ENCODE measurements around the gene KCND1. TPM values are rescaled to one million over a fixed set of nuclear protein-coding genes. Genes with fewer than 3 reads are reported as not detected.

Gene KCND1
- total RNA-seq, 3 donors from 2014 or later (not counting 1 experiment from before 2014, with no cell fraction given), result 2.7 to 3.6 (median 3.0) TPM

GRCh38 chrX:48917139-48918001 lies 54.3 kb downstream of the KCND1 start:
- 5% methylated on average over 24 of the region's 27 CpGs for WGBS (ENCODE audit: insufficient coverage)

GRCh38 chrX:48914593-48915493 lies 56.8 kb downstream of the KCND1 start:
- TF ChIP-seq, protein P1, sequence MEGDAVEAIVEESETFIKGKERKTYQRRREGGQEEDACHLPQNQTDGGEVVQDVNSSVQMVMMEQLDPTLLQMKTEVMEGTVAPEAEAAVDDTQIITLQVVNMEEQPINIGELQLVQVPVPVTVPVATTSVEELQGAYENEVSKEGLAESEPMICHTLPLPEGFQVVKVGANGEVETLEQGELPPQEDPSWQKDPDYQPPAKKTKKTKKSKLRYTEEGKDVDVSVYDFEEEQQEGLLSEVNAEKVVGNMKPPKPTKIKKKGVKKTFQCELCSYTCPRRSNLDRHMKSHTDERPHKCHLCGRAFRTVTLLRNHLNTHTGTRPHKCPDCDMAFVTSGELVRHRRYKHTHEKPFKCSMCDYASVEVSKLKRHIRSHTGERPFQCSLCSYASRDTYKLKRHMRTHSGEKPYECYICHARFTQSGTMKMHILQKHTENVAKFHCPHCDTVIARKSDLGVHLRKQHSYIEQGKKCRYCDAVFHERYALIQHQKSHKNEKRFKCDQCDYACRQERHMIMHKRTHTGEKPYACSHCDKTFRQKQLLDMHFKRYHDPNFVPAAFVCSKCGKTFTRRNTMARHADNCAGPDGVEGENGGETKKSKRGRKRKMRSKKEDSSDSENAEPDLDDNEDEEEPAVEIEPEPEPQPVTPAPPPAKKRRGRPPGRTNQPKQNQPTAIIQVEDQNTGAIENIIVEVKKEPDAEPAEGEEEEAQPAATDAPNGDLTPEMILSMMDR (IDR thresholded peaks at IDR 0.05), result no peak
- DNase-seq, result no peak
- no peaks in the 10 kb centered on the region for H3K36me3 Mint-ChIP-seq
- Histone ChIP-seq H3K27ac (ENCODE audit: low read length) (no peak overlapping the region), H3K27me3 (ENCODE audit: control insufficient read depth, insufficient read depth, low read length) (no peaks in the 10 kb centered on the region), H3K4me3 (ENCODE audit: low read length) (no peak overlapping the region), H3K4me1 (ENCODE audit: control insufficient read depth, insufficient read depth, low read length) (peaks cover 63% of the 10 kb centered on the region), H3K9me3 (ENCODE audit: control insufficient read depth, insufficient read depth, low read length) (no peaks in the 10 kb centered on the region), H3K36me3 (ENCODE audit: control insufficient read depth, insufficient read depth, low read length) (peaks cover 45% of the 10 kb centered on the region)
- 88% methylated on average over 8 of the region's 13 CpGs for WGBS (ENCODE audit: insufficient coverage)
- intact Hi-C loops (cut with micrococcal nuclease), result loop anchor here (5.0 to 10.0 kb wide), 3 partner anchors 90 to 127 kb away; partner anchors contain the start of genes GRIPAP1, HDAC6 and TFE3
- H3K9me3 Mint-ChIP-seq, result no peaks in the 10 kb centered on the region
- ATAC-seq, result no peak
- H3K27me3 Mint-ChIP-seq (ENCODE audit: low read depth in 2 of 2), result peaks cover 0 to 13% of the 10 kb centered on the region in 2 donors
- H3K4me3 Mint-ChIP-seq, result peak overlapping the region; percentile 53
- peak overlapping the region; percentile 65 to 97 for H3K27ac Mint-ChIP-seq
- peaks cover 51 to 57% of the 10 kb centered on the region in 2 donors for H3K4me1 Mint-ChIP-seq

More at GRCh38 chrX:48917139-48918001, 54.3 kb downstream of the KCND1 start:
- ATAC-seq, result peak; percentile 45 to 72 (median 58)
- Histone ChIP-seq H3K4me3 (ENCODE audit: low read length) (peak overlapping the region; percentile 91), H3K27ac (ENCODE audit: low read length) (peak overlapping the region; percentile 90), H3K9me3 (ENCODE audit: control insufficient read depth, insufficient read depth, low read length) (no peaks in the 10 kb centered on the region), H3K4me1 (ENCODE audit: control insufficient read depth, insufficient read depth, low read length) (peaks cover 74% of the 10 kb centered on the region), H3K27me3 (ENCODE audit: control insufficient read depth, insufficient read depth, low read length) (no peaks in the 10 kb centered on the region), H3K36me3 (ENCODE audit: control insufficient read depth, insufficient read depth, low read length) (peaks cover 45% of the 10 kb centered on the region)
- no peaks in the 10 kb centered on the region for H3K9me3 Mint-ChIP-seq
- H3K36me3 Mint-ChIP-seq, result no peaks in the 10 kb centered on the region
- peaks cover 0 to 6% of the 10 kb centered on the region in 2 donors for H3K27me3 Mint-ChIP-seq (ENCODE audit: low read depth in 2 of 2)
- intact Hi-C loops (cut with micrococcal nuclease), result loop anchor here (1.0 to 10.0 kb wide), 4 partner anchors 87 to 269 kb away; partner anchors contain the start of genes GRIPAP1, HDAC6 and TFE3
- TF ChIP-seq, protein P1 (IDR thresholded peaks at IDR 0.05), result peak; percentile 76
- peak; percentile 85 to 92 for DNase-seq
- H3K4me1 Mint-ChIP-seq, result peaks cover 48 to 53% of the 10 kb centered on the region in 2 donors
- peak overlapping the region; percentile 96 to 99 for H3K27ac Mint-ChIP-seq
- H3K4me3 Mint-ChIP-seq, result peak overlapping the region; percentile 91

DNA sequence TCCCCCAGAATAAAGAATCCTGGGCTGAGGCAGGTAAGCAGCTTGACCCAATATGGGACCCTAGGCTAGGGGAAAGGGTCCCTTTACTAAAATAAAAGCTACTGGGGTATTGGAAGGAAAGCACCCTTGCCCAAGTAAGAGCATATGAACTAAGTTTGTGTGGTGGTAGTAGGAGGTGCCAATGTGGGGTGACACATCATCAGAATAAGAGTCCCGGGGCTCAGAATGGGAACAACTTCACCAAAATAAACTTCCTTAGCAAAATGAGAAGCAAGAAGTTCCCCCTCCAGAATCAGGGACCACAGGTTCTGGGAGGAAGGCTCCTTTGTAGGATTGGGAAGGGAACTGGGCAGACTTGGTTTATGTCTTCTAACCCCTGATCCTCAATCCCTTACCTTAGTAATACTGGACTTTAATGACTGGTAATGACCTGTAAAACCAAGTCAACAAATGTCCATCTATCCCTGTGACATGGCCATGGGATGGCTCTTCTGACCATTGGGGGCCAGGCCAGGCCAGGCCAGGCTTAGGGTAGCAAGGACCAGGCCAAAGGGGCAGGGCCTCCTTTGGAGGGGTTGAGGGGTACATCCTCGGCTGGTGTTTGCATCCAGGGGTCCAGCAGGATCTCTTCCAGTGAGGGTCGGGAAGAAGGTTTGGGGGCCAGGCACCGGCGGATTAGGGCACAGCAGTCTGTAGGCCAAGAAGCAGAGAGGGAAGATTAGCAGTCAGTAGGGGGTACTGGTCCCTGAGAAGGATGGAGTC lies 57.9 kb downstream of the KCND1 start:
- H3K4me3 Mint-ChIP-seq, result peak overlapping the region; percentile 19
- Histone ChIP-seq H3K27me3 (ENCODE audit: control insufficient read depth, insufficient read depth, low read length) (no peaks in the 10 kb centered on the region), H3K4me1 (ENCODE audit: control insufficient read depth, insufficient read depth, low read length) (peaks cover 58% of the 10 kb centered on the region)

More for the DNA sequence above, 57.9 kb downstream of the KCND1 start:
- DNase-seq (no peak), ATAC-seq (no peak)
- peak overlapping the region; percentile 65 to 97 for H3K27ac Mint-ChIP-seq
- no peaks in the 10 kb centered on the region for H3K9me3 Mint-ChIP-seq
- intact Hi-C loops (cut with micrococcal nuclease), result loop anchor here (10.0 kb wide), 2 partner anchors 91 to 109 kb away; partner anchors contain the start of genes GRIPAP1 and HDAC6
- Histone ChIP-seq H3K36me3 (ENCODE audit: control insufficient read depth, insufficient read depth, low read length) (peaks cover 45% of the 10 kb centered on the region), H3K4me3 (ENCODE audit: low read length) (no peak overlapping the region), H3K9me3 (ENCODE audit: control insufficient read depth, insufficient read depth, low read length) (no peaks in the 10 kb centered on the region), H3K27ac (ENCODE audit: low read length) (peak overlapping the region; percentile 2)
- H3K27me3 Mint-ChIP-seq (ENCODE audit: low read depth in 2 of 2), result peaks cover 0 to 13% of the 10 kb centered on the region in 2 donors
- 93% methylated on average over 4 of the region's 5 CpGs for WGBS (ENCODE audit: insufficient coverage)
- TF ChIP-seq, protein P1 (IDR thresholded peaks at IDR 0.05), result no peak
- H3K36me3 Mint-ChIP-seq, result no peaks in the 10 kb centered on the region
- H3K4me1 Mint-ChIP-seq, result peaks cover 45 to 47% of the 10 kb centered on the region in 2 donors

All from natural killer cell (primary cell).